Left lung (tissue), 10 donors: Measurements from ENCODE around the gene CACNG7. TPM values are rescaled to one million over a fixed set of nuclear protein-coding genes. Genes with fewer than 3 reads are reported as not detected.
"Not testable (repeated sequence)": the region's sequence is repeated elsewhere in the genome, so short reads cannot be mapped to it uniquely, and the experiment has no call there.

Experiments used
- ATAC-seq: fragments of 200-7000 bp; cut with Tn5 transposase; one replicate; pipeline ENCODE4 v1.9.1; 2020; ENCODE audit warnings: moderate library complexity
- DNase-seq, 4 donors: peaks; one replicate each; pipeline ENCODE4 v3.0.0-alpha.2; 2013 to 2020
- H3K27ac ChIP-seq, 2 donors: fragments of 200-600 bp; sonication (generic) in 1 of 2; one replicate each; pipeline versions ENCODE4 v1.5.0 to v1.8.0; 2020 to 2021
- H3K27me3 ChIP-seq, 2 donors: fragments of 200-600 bp; sonication (generic) in 1 of 2; one replicate each; pipeline versions ENCODE4 v1.5.0 to v1.8.0; 2020 to 2021
- H3K36me3 ChIP-seq, 2 donors: fragments of 200-600 bp; sonication (generic) in 1 of 2; one replicate each; pipeline versions ENCODE4 v1.5.0 to v1.8.0; 2020 to 2021
- H3K4me1 ChIP-seq, 2 donors: fragments of 200-600 bp; one replicate each; pipeline ENCODE4 v1.8.0; 2021
- H3K4me3 ChIP-seq, 2 donors: fragments of 200-600 bp; sonication (generic) in 1 of 2; one replicate each; pipeline versions ENCODE4 v1.5.0 to v1.8.0; 2020 to 2021; ENCODE audit warnings: mild to moderate bottlenecking in 1 of 2
- H3K9me3 ChIP-seq, 2 donors: fragments of 200-600 bp; sonication (generic) in 1 of 2; one replicate each; pipeline versions ENCODE4 v1.5.0 to v1.8.0; 2020 to 2021
- intact Hi-C, 2 donors: fragments of 100-400 bp; cut with DNase I; formaldehyde crosslinking; loops; one replicate each; pipeline versions ENCODE4 v1.11.2 to v1.14.2; 2022
- polyA plus RNA-seq, 6 donors: library from polyadenylated mRNA; unstranded; fragments of 120-200 nt; gene quantifications; one replicate each; pipeline ENCODE4 v1.2.1, GENCODE V29; 2013; ENCODE audit not compliant: insufficient read length in 6 of 6
- total RNA-seq, 2 donors: library from RNA; stranded (reverse); fragmentation: NEBNext Ultra II Directional; extraction: Animal tissue kit (Norgen Biotek cat#: 25700); gene quantifications; one replicate each; pipeline ENCODE4 v1.2.1, GENCODE V29; 2021
- TF ChIP-seq, protein P1 (sequence below), 2 donors: fragments of 200-600 bp; sonication (generic) in 1 of 2; IDR thresholded peaks; one replicate each; pipeline versions ENCODE4 v1.5.0 to v1.8.0; 2021; ENCODE audit warnings: antibody characterized with exemption in 2 of 2
- donor health status: DM: no; HTN: yes; CAD: no.
- donor health status: DM: no; HTN: no; CAD: no.

CACNG7 gene
- total and polyA plus RNA-seq, 8 donors: 0.06 TPM; not detected in 7

DNA sequence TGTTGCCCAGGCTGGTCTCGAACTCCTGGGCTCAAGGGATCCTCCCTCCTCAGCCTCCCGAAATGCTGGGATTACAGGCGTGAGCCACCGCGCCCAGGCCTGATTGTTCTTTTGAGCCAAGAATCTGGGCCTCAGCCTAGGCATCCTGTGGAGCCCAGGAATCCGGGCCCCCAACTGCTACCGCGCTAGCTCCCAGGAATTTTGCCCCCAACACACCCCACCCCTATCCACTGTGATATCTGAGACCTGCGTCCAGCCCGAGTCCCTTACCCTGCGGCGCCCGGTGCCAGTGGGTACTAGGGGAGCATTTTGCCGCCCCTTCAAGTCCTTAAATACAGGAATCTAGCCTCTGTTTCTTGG is 42.2 kb upstream of the CACNG7 start:
- TF ChIP-seq, protein P1, sequence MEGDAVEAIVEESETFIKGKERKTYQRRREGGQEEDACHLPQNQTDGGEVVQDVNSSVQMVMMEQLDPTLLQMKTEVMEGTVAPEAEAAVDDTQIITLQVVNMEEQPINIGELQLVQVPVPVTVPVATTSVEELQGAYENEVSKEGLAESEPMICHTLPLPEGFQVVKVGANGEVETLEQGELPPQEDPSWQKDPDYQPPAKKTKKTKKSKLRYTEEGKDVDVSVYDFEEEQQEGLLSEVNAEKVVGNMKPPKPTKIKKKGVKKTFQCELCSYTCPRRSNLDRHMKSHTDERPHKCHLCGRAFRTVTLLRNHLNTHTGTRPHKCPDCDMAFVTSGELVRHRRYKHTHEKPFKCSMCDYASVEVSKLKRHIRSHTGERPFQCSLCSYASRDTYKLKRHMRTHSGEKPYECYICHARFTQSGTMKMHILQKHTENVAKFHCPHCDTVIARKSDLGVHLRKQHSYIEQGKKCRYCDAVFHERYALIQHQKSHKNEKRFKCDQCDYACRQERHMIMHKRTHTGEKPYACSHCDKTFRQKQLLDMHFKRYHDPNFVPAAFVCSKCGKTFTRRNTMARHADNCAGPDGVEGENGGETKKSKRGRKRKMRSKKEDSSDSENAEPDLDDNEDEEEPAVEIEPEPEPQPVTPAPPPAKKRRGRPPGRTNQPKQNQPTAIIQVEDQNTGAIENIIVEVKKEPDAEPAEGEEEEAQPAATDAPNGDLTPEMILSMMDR (IDR thresholded peaks at IDR 0.05): no peak
- intact Hi-C loops: no loop called here
- DNase-seq: no peak
- Histone ChIP-seq H3K4me1 (peaks cover 3 to 47% of the 10 kb centered on the region in 2 donors), H3K27ac (peak overlapping the region; percentile 89 to 95), H3K36me3 (no peaks in the 10 kb centered on the region), H3K4me3 (peak overlapping the region; percentile 71 to 83), H3K27me3 (no peaks in the 10 kb centered on the region), H3K9me3 (no peaks in the 10 kb centered on the region)
- no peak for ATAC-seq

DNA sequence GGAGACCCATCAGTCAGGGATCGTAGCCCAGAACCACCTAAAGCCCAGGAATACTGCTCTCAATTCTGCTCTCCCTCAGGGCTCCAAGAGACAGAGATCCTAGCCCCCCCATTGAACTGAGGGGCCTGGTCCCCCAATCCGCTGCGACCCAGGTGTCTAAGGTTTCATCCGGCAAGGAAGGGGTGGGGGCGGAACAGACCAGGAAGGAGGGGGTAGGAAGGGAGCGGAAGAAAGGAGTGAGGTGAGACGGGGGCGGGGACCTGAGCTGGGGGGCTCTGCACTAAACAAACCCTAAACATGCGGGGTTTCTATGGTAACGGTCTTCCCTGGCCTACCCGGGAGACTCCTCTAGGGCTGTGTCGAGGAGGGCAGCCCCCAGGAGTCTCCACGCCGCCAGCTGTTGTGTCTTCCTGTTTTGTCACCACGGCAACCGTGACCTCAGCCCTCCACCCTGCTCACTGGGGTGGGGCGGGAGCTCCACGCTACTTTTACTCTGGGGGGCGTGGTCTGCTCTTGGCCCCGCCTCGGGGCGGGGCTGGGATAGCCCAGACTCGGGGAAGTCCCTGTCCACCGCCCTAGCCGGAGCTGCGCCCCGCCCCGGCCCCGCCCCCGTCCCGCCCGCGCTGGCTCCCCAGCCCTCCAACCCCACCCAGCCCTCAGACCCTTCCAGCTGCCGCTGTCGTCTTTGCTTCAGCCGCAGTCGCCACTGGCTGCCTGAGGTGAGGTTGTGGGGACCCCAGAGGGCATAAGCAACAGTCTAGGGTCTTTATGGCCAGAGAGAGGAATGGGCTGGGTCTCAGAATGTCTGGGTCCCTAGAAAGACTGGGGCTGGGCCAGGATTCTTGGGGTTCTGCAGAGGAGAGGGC is 41.6 kb upstream of the CACNG7 start, which contains the start of gene MYADM:
Gene MYADM, plus strand, starts transcription at position 659 of the 866 bp plus-strand sequence. CDS start 5,647 bp downstream, outside the sequence.
- intact Hi-C loops: no loop called here
- Histone ChIP-seq H3K9me3 (no peaks in the 10 kb centered on the region), H3K27ac (peak within 1 kb of the TSS; percentile 89 to 95), H3K4me3 (peak within 1 kb of the TSS; percentile 71 to 83), H3K4me1 (peaks cover 3 to 53% of the 10 kb centered on the region in 2 donors), H3K27me3 (no peaks in the 10 kb centered on the region), H3K36me3 (no peaks in the 10 kb centered on the region)
- TF ChIP-seq, protein P1 (IDR thresholded peaks at IDR 0.05): no peak
- peak; percentile 86 for ATAC-seq
- DNase-seq: peak; percentile 99 to 100 (median 99)

DNA sequence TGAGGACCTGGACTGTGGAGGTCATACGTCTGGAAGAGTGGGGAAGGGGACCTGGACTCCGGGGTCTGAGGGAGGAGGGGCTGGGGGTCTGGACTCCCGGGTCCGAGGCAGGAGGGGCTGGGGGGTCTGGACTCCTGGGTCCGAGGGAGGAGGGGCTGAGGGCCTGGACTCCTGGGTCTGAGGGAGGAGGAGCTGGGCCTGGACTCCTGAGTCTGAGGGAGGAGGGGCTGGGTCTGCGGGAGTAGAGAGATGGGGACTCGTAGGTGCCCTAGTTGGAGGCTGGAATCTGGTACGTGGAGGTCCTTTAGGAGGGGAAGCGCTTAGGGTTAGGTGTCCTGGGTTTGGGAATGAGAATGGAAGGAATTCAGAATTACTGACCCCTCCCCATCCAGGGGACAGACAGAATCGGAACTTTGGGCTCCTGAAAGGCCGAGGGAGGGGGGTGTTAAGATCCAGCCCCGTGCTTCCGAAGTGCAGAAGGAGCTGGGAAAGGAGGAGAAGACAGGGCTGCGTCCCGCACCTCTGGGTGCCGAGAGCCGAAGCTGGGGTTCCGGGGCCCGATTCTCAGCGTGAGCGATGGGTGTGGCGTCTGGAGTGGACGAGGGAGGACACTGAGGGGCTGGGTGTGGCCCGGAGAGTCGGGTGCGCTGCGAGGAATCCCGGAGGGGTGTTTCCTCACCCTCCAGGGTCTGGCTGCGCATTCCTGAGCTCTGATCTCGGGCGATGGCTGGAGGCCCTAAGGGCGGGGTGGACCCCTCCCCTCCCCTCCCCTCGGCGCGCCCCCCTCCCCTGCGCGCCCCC is 40.8 kb upstream of the CACNG7 start:
- peaks cover 0 to 5% of the 10 kb centered on the region in 2 donors for H3K36me3 ChIP-seq
- TF ChIP-seq, protein P1 (IDR thresholded peaks at IDR 0.05): no peak
- intact Hi-C loops: no loop called here
- peak; percentile 25 for ATAC-seq
- peak; percentile 61 to 92 (median 68) for DNase-seq
- no peaks in the 10 kb centered on the region for H3K9me3 ChIP-seq
- H3K27me3 ChIP-seq: no peaks in the 10 kb centered on the region
- H3K4me1 ChIP-seq: peaks cover 3 to 61% of the 10 kb centered on the region in 2 donors
- peak overlapping the region; percentile 71 to 83 for H3K4me3 ChIP-seq
- H3K27ac ChIP-seq: peak overlapping the region; percentile 89 to 95

DNA sequence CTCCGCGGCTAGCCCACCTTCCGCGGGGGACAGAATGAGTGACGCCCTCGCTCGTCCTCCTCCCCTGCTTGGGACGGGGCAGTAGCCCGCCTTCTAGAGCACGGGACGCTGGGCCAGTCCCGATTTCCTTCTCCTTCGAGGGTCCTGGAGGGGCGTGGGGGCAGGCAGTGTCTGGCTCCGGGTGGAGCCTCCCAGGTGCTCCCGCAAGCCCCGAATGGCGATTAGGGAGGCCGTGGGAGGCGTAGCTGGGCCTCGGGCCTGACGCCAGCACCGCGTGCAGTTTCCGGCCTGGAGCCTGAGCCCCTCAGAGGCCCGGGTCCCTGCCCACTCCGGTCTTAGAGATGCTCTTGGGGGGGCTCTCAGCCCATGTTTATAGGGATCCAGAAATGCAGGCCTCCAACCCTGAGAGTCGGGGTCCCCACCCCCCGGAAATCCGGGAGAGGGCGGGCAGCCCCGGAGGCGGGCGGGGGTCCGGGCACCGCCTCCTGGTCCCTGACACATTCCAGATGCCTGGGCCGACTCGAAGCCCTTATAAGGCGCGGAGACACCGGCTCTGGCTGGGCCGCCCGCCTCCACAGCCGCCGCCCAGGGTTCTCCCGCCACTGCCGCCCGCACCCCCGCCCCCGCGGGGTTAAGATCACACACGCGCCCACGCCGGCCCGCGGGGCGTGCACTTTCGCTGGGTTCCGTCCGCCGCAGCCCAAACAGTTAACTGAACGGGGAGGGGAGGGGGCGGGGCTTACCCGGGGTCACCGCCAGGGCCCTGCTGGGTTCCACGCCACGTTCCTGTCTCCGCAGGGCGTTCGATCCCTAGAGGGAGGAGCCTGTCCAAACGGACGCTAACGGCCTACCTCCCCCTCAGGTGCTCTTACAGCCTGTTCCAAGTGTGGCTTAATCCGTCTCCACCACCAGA is 39.9 kb upstream of the CACNG7 start:
- Histone ChIP-seq H3K27me3 (no peaks in the 10 kb centered on the region), H3K9me3 (no peaks in the 10 kb centered on the region), H3K4me3 (peak overlapping the region; percentile 71 to 83), H3K4me1 (peaks cover 3 to 70% of the 10 kb centered on the region in 2 donors), H3K36me3 (peaks cover 0 to 13% of the 10 kb centered on the region in 2 donors), H3K27ac (peak overlapping the region; percentile 89 to 95)
- intact Hi-C loops: no loop called here
- peak; percentile 59 for ATAC-seq
- peak; percentile 91 to 97 (median 94) for DNase-seq
- TF ChIP-seq, protein P1 (IDR thresholded peaks at IDR 0.05): peak in 1 of 2 donors; percentile 58

DNA sequence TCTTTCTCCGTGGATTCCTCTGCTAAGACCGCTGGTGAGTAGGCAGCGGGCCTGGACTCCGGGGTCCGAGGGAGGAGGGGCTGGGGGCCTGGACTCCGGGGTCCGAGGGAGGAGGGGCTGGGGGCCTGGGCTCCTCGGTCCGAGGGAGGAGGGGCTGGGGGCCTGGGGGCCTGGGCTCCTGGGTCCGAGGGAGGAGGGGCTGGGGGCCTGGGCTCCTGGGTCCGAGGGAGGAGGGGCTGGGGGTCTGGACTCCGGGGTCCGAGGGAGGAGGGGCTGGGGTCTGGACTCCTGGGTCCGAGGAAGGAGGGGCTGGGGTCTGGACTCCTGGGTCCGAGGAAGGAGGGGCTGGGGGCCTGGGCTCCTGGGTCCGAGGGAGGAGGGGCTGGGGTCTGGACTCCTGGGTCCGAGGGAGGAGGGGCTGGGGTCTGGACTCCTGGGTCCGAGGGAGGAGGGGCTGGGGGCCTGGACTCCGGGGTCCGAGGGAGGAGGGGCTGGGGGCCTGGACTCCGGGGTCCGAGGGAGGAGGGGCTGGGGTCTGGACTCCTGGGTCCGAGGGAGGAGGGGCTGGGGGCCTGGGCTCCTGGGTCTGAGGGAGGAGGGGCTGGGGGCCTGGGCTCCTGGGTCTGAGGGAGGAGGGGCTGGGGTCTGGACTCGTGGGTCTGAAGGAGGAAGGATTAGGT is 39.1 kb upstream of the CACNG7 start:
- Histone ChIP-seq H3K4me1 (peaks cover 3 to 74% of the 10 kb centered on the region in 2 donors), H3K4me3 (peak overlapping the region; percentile 71 to 83), H3K36me3 (peaks cover 0 to 21% of the 10 kb centered on the region in 2 donors), H3K27ac (peak overlapping the region; percentile 89 to 95)
- ATAC-seq, intact Hi-C loops, H3K27me3 ChIP-seq, H3K9me3 ChIP-seq, DNase-seq: not testable (repeated sequence)
